HFF-Myc (cell line): ENCODE data around the gene TMEM123.

ENCODE experiments used
- DNase-seq: peaks from one replicate; pipeline ENCODE4 v3.0.0-alpha.2; 2011; ENCODE audit warnings: low read depth; ENCODE audit errors: extremely low read depth
- H3K4me3 ChIP-seq: replicated peaks from 2 replicates; pipeline ENCODE4 v1.5.1; 2011; ENCODE audit warnings: low read depth, mild to moderate bottlenecking, control low read depth, low read length
- CTCF ChIP-seq: IDR thresholded peaks from 2 replicates; pipeline ENCODE4 v1.5.1; 2012; ENCODE audit warnings: mild to moderate bottlenecking, low read depth, low read length, control low read depth; ENCODE audit errors: missing control alignments

TMEM123 gene

GRCh38 chr11:102452461-102453301 lies at the start of gene TMEM123:
TMEM123 (minus strand) TSS chr11:102452765; CDS start chr11:102452623, 142 bp downstream.
- peak within 1 kb of the TSS; percentile 86 for H3K4me3 ChIP-seq
- DNase-seq: no peak
- no peak for TF ChIP-seq CTCF

GRCh38 chr11:102500829-102501228 lies 48.3 kb upstream of the TMEM123 start:
- DNase-seq: no peak
- no peak for TF ChIP-seq CTCF
- H3K4me3 ChIP-seq: no peak overlapping the region

- TF ChIP-seq CTCF: no peak
- H3K4me3 ChIP-seq: no peak overlapping the region
- DNase-seq: no peak
Measured at GRCh38 chr11:102499931-102500330, 47.4 kb upstream of the TMEM123 start.

- TF ChIP-seq CTCF: no peak
- no peak overlapping the region for H3K4me3 ChIP-seq
- no peak for DNase-seq
Measured at GRCh38 chr11:102499151-102499550, 46.6 kb upstream of the TMEM123 start.

GRCh38 chr11:102497061-102497460 lies 44.5 kb upstream of the TMEM123 start:
- no peak overlapping the region for H3K4me3 ChIP-seq
- TF ChIP-seq CTCF: no peak
- DNase-seq: no peak

- peak; percentile 57 for TF ChIP-seq CTCF
- no peak overlapping the region for H3K4me3 ChIP-seq
- peak; percentile 65 for DNase-seq
Measured at GRCh38 chr11:102495161-102496042, 42.8 kb upstream of the TMEM123 start.
